ENCODE measurements around the gene NPHP4. TPM values are rescaled to one million over a fixed set of nuclear protein-coding genes. Genes with fewer than 3 reads are reported as not detected.

Gene NPHP4
- 10 to 100 TPM; 13.7 to 29.3 (median 18.6) TPM for total RNA-seq

- no peak for TF ChIP-seq CTCF (IDR thresholded peaks at IDR 0.05)
- DNase-seq (ENCODE audit: low spot score) (peak; percentile 98), ATAC-seq (ENCODE audit: low FRiP score) (peak; percentile 98)
Observed at GRCh38 chr1:5992026-5992813, at the start of gene NPHP4. Gene NPHP4, minus strand, starts transcription at chr1:5992425. Its CDS starts 6,136 bp downstream, at chr1:5986289.

- no peak for TF ChIP-seq CTCF (IDR thresholded peaks at IDR 0.05)
- DNase-seq (ENCODE audit: low spot score) = no peak
- ATAC-seq (ENCODE audit: low FRiP score) = no peak
Observed at GRCh38 chr1:6041432-6042062, 49.3 kb upstream of the NPHP4 start.

- ATAC-seq (ENCODE audit: low FRiP score) (no peak), DNase-seq (ENCODE audit: low spot score) (no peak)
- no peak for TF ChIP-seq CTCF (IDR thresholded peaks at IDR 0.05)
Observed at GRCh38 chr1:6040861-6041415, 48.7 kb upstream of the NPHP4 start.

GRCh38 chr1:6040444-6040843 is 48.2 kb upstream of the NPHP4 start:
- ATAC-seq (ENCODE audit: low FRiP score) (no peak), DNase-seq (ENCODE audit: low spot score) (no peak)
- TF ChIP-seq CTCF (IDR thresholded peaks at IDR 0.05) = no peak

GRCh38 chr1:6039031-6039430 is 46.8 kb upstream of the NPHP4 start:
- ATAC-seq (ENCODE audit: low FRiP score) (no peak), DNase-seq (ENCODE audit: low spot score) (no peak)
- TF ChIP-seq CTCF (IDR thresholded peaks at IDR 0.05) = no peak

GRCh38 chr1:6038603-6039002 is 46.4 kb upstream of the NPHP4 start:
- ATAC-seq (ENCODE audit: low FRiP score) = no peak
- no peak for DNase-seq (ENCODE audit: low spot score)
- TF ChIP-seq CTCF (IDR thresholded peaks at IDR 0.05) = no peak

All from omental fat pad (tissue), 4 donors.